GM12878 (cell line): ENCODE data around the gene UBE3D. TPM values are rescaled to one million over a fixed set of nuclear protein-coding genes. Genes with fewer than 3 reads are reported as not detected.
A peak's percentile ranks its signal among the peaks of the same experiment; 100 is the strongest.

Experiments
- BMI1 ChIP-seq: fragments of 450-650 bp; IDR thresholded peaks from 2 replicates; pipeline ENCODE4 v1.6.1; 2016; ENCODE audit warnings: mild to moderate bottlenecking, moderate library complexity, borderline replicate concordance
- CEBPZ ChIP-seq: fragments of 150-350 bp; IDR thresholded peaks from 2 replicates; pipeline ENCODE4 v1.6.1; 2016; ENCODE audit warnings: low read depth, low read length
- CTCF ChIP-seq, 3 experiments: IDR thresholded peaks in 2 of 3; conservative IDR thresholded peaks in 1 of 3; 2 replicates each; pipeline ENCODE4 v1.5.1; 2011; ENCODE audit warnings: low read depth in 3 of 3, low read length in 3 of 3, mild to moderate bottlenecking in 3 of 3, control low read depth in 2 of 3, moderate library complexity in 2 of 3, inconsistent platforms in 1 of 3, mixed read lengths in 1 of 3; ENCODE audit not compliant: control insufficient read depth in 2 of 3, insufficient read depth in 1 of 3; ENCODE audit errors: extremely low read depth in 1 of 3
- E2F4 ChIP-seq: IDR thresholded peaks from 2 replicates; pipeline ENCODE4 v1.6.1; 2012; ENCODE audit warnings: low read depth, low read length, improper control_type of control experiment
- EED ChIP-seq: sonication (generic); IDR thresholded peaks from 2 replicates; pipeline ENCODE4 v1.6.1; 2016; ENCODE audit warnings: antibody characterized with exemption, low read depth
- EGR1 ChIP-seq, 2 experiments: IDR thresholded peaks; 1 replicate in 1 of 2; 2 replicates in 1 of 2; pipeline ENCODE4 v1.6.1; 2011 to 2012; ENCODE audit warnings: low read depth in 2 of 2, low read length in 2 of 2, borderline replicate concordance in 1 of 2, mild to moderate bottlenecking in 1 of 2, moderate library complexity in 1 of 2
- FOXM1 ChIP-seq: IDR thresholded peaks from 2 replicates; pipeline ENCODE4 v1.6.1; 2012; ENCODE audit warnings: low read depth, mild to moderate bottlenecking, inconsistent platforms, low read length, moderate library complexity
- IRF4 ChIP-seq: IDR thresholded peaks from 2 replicates; pipeline ENCODE4 v1.6.1; 2011; ENCODE audit warnings: low read depth, low read length
- MEF2A ChIP-seq: IDR thresholded peaks from 2 replicates; pipeline ENCODE4 v1.6.1; 2011; ENCODE audit warnings: low read depth, mild to moderate bottlenecking, low read length, moderate library complexity; ENCODE audit not compliant: insufficient read depth
- NFIC ChIP-seq: IDR thresholded peaks from 2 replicates; pipeline ENCODE4 v1.6.1; 2012; ENCODE audit warnings: low read depth, mild to moderate bottlenecking, inconsistent platforms, low read length, moderate library complexity
- RAD21 ChIP-seq: IDR thresholded peaks from 2 replicates; pipeline ENCODE4 v1.6.1; 2011; ENCODE audit warnings: mild to moderate bottlenecking, low read depth, low read length, moderate library complexity; ENCODE audit not compliant: insufficient read depth
- RAD51 ChIP-seq: fragments of 450-650 bp; IDR thresholded peaks from 2 replicates; pipeline ENCODE4 v1.6.1; 2016; ENCODE audit warnings: moderate library complexity, mild to moderate bottlenecking, inconsistent platforms
- RB1 ChIP-seq: fragments of 450-650 bp; formaldehyde crosslinking; IDR thresholded peaks from 2 replicates; pipeline ENCODE4 v1.6.1; 2017; ENCODE audit warnings: mild to moderate bottlenecking, borderline replicate concordance
- SIX5 ChIP-seq: IDR thresholded peaks from 2 replicates; pipeline ENCODE4 v1.6.1; 2011; ENCODE audit warnings: mild to moderate bottlenecking, low read depth, low read length, moderate library complexity; ENCODE audit not compliant: severe bottlenecking
- SPI1 ChIP-seq: IDR thresholded peaks from 2 replicates; pipeline ENCODE4 v1.6.1; 2011; ENCODE audit warnings: low read depth, mild to moderate bottlenecking, low read length, moderate library complexity, borderline replicate concordance; ENCODE audit not compliant: insufficient read depth
- SUZ12 ChIP-seq: fragments of 200-600 bp; sonication (generic); IDR thresholded peaks from one replicate; pipeline ENCODE4 v1.6.1; 2018; ENCODE audit warnings: antibody characterized with exemption, mild to moderate bottlenecking; ENCODE audit not compliant: unreplicated experiment
- ZBTB40 ChIP-seq: fragments of 450-650 bp; IDR thresholded peaks from 2 replicates; pipeline ENCODE4 v1.6.1; 2016; ENCODE audit warnings: mild to moderate bottlenecking, moderate library complexity, borderline replicate concordance
- ZNF207 ChIP-seq: fragments of 450-650 bp; IDR thresholded peaks from 2 replicates; pipeline ENCODE4 v1.6.1; 2014; ENCODE audit warnings: antibody characterized with exemption, mild to moderate bottlenecking, borderline replicate concordance
- polyA plus RNA-seq, 11 experiments: library from polyadenylated mRNA; depleted of rRNA in 4 of 11; unstranded in 6 of 11; stranded (reverse) in 5 of 11; fragments of >200 nt; fragmentation: Nextera tagmentation in 4 of 11; fragmentation: Illumina TruSeq in 1 of 11; extraction: Ambion mirVana in 4 of 11; extraction: Trizol in 1 of 11; gene quantifications; 1 replicate in 1 of 11; 2 replicates in 10 of 11; pipeline versions ENCODE4 v1.2.1 to v1.2.3, GENCODE V29; 2011 to 2016; ENCODE audit warnings: inconsistent platforms in 2 of 11, missing spikeins in 2 of 11, low read depth in 1 of 11
- total RNA-seq, 4 experiments: library from RNA; depleted of rRNA in 3 of 4; stranded (reverse); fragments of >200 nt in 3 of 4; fragmentation: Illumina TruSeq in 1 of 4; extraction: Trizol in 1 of 4; gene quantifications; 2 replicates each; pipeline versions ENCODE4 v1.2.1 to v1.2.3, GENCODE V29; 2013 to 2021

The UBE3D gene
- total and polyA plus RNA-seq, 10 of the 15 experiments (the other 5 are each of a cell fraction or from before 2014, with no cell fraction given), result 4.3 to 9.0 (median 7.5) TPM

- no peak for TF ChIP-seq FOXM1
- no peak for TF ChIP-seq BMI1
- no peak for TF ChIP-seq CEBPZ
- no peak for TF ChIP-seq ZBTB40
- peak; percentile 93 to 98 (median 95); a peak in 5 of 6 replicates for TF ChIP-seq CTCF (IDR thresholded peaks at IDR 0.05 in 2 of 3, conservative IDR thresholded peaks at IDR 0.05 in 1 of 3; ENCODE audit: control insufficient read depth in 2 of 3, extremely low read depth in 1 of 3, insufficient read depth in 1 of 3, low read depth in 3 of 3, low read length in 3 of 3)
- TF ChIP-seq RB1, result peak; percentile 82; the same call in 1 of the 2 replicates
- peak; percentile 31; the same call in 1 of the 2 replicates for TF ChIP-seq RAD21
- no peak for TF ChIP-seq EED
- peak; percentile 43; the same call in 1 of the 2 replicates for TF ChIP-seq IRF4
- TF ChIP-seq SPI1, result no peak
- TF ChIP-seq SIX5, result no peak
- TF ChIP-seq MEF2A, result no peak
- no peak for TF ChIP-seq SUZ12
- TF ChIP-seq NFIC, result no peak
- 0 out of 2 replicates have a peak, but pooled peaks have one; percentile 37 for TF ChIP-seq ZNF207
- TF ChIP-seq RAD51, result peak; percentile 61
- TF ChIP-seq E2F4, result peak; percentile 96
- no peak; a peak in 1 of 3 replicates for TF ChIP-seq EGR1 (IDR thresholded peaks at IDR 0.05; ENCODE audit: borderline replicate concordance in 1 of 2, low read depth in 2 of 2, low read length in 2 of 2)
These were observed at the start of gene UBE3D (continued) for GRCh38 chr6:83065511-83066192.
